Vagina (tissue), 2 donors: Measurements from ENCODE around the gene PRAMEF10.
"Not testable (repeated sequence)": the region's sequence is repeated elsewhere in the genome, so short reads cannot be mapped to it uniquely, and the experiment has no call there.

Source experiments
- POLR2A ChIP-seq, 2 donors: fragments of 450-650 bp; IDR thresholded peaks; one replicate each; pipeline ENCODE4 v1.6.1; 2017; ENCODE audit warnings: antibody characterized with exemption in 2 of 2, mild to moderate bottlenecking in 2 of 2, moderate library complexity in 2 of 2
- POLR2AphosphoS5 ChIP-seq, 2 donors: sonication (generic); formaldehyde crosslinking; IDR thresholded peaks; one replicate each; pipeline ENCODE4 v1.9.0; 2017; ENCODE audit warnings: antibody characterized with exemption in 2 of 2, mild to moderate bottlenecking in 2 of 2, low read depth in 1 of 2; ENCODE audit not compliant: insufficient read depth in 1 of 2
- TF ChIP-seq, protein P1 (sequence below), 3 experiments: fragments of 450-650 bp in 2 of 3; fragments of 200-600 bp in 1 of 3; sonication (generic) in 1 of 3; IDR thresholded peaks; one replicate each; pipeline ENCODE4 v1.5.1; 2017 to 2019; ENCODE audit warnings: antibody characterized with exemption in 3 of 3, mild to moderate bottlenecking in 2 of 3, moderate library complexity in 2 of 3

DNA sequence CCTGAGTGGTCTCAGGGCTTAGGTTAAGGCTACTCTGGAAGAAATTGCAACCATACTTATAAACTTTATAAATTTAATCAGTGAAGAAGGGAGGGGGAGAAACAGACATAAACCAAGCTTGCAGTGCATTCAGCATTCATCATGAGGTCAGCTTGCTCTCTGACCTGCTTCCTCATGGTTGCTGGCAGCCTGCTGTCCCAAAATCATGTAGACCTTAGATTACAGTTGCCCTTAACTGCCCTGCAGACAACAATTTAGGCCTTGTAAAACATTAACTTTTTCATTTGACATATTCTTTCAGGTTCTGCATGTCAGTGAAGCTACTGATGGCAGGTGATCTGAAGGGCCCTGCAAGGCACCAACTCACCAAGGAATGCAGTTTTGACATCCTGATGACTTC, 1.1 kb upstream of the PRAMEF10 start:
- not testable (repeated sequence) for TF ChIP-seq POLR2A (IDR thresholded peaks at IDR 0.05); POLR2AphosphoS5 (IDR thresholded peaks at IDR 0.05; ENCODE audit: insufficient read depth in 1 of 2, low read depth in 1 of 2)
- TF ChIP-seq, protein P1, sequence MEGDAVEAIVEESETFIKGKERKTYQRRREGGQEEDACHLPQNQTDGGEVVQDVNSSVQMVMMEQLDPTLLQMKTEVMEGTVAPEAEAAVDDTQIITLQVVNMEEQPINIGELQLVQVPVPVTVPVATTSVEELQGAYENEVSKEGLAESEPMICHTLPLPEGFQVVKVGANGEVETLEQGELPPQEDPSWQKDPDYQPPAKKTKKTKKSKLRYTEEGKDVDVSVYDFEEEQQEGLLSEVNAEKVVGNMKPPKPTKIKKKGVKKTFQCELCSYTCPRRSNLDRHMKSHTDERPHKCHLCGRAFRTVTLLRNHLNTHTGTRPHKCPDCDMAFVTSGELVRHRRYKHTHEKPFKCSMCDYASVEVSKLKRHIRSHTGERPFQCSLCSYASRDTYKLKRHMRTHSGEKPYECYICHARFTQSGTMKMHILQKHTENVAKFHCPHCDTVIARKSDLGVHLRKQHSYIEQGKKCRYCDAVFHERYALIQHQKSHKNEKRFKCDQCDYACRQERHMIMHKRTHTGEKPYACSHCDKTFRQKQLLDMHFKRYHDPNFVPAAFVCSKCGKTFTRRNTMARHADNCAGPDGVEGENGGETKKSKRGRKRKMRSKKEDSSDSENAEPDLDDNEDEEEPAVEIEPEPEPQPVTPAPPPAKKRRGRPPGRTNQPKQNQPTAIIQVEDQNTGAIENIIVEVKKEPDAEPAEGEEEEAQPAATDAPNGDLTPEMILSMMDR (IDR thresholded peaks at IDR 0.05) = not testable (repeated sequence)
